HepG2 (cell line): ENCODE data around the gene ATRAID. TPM values are rescaled to one million over a fixed set of nuclear protein-coding genes. Genes with fewer than 3 reads are reported as not detected.
A peak's percentile ranks its signal among the peaks of the same experiment; 100 is the strongest.

ENCODE experiments used
- ATRX ChIP-seq: sonication (generic); formaldehyde crosslinking; IDR thresholded peaks from 2 replicates; pipeline ENCODE4 v1.4.0; 2020; ENCODE audit warnings: missing genetic modification reagents, borderline replicate concordance
- CEBPB ChIP-seq: IDR thresholded peaks from 2 replicates; pipeline ENCODE4 v1.6.1; 2011; ENCODE audit warnings: low read depth, low read length, improper control_type of control experiment, borderline replicate concordance
- CHD4 ChIP-seq: fragments of 200-600 bp; sonication (generic); IDR thresholded peaks from 2 replicates; pipeline ENCODE4 v1.7.0; 2017; ENCODE audit warnings: mild to moderate bottlenecking, low read length, borderline replicate concordance
- DPF2 ChIP-seq: sonication (generic); formaldehyde crosslinking; IDR thresholded peaks from 2 replicates; pipeline ENCODE4 v1.4.0; 2020; ENCODE audit warnings: mild to moderate bottlenecking, low read depth, missing genetic modification reagents, borderline replicate concordance
- ETV6 ChIP-seq: sonication (generic); formaldehyde crosslinking; conservative IDR thresholded peaks from 2 replicates; pipeline ENCODE4 v1.4.0; 2020; ENCODE audit warnings: missing genetic modification reagents
- FOXP1 ChIP-seq, 2 experiments: fragments of 450-650 bp in 1 of 2; IDR thresholded peaks; 2 replicates each; pipeline ENCODE4 v1.6.1; 2017 to 2018; ENCODE audit warnings: antibody characterized with exemption in 1 of 2
- GATAD1 ChIP-seq: IDR thresholded peaks from 2 replicates; pipeline ENCODE4 v1.6.1; 2016; ENCODE audit warnings: missing genetic modification reagents, missing compliant biosample characterization
- HNRNPK ChIP-seq: fragments of 200-400 bp; formaldehyde crosslinking; IDR thresholded peaks from 2 replicates; pipeline ENCODE4 v1.6.1; 2018; ENCODE audit warnings: low read length, low read depth, moderate library complexity, mild to moderate bottlenecking; ENCODE audit not compliant: poor library complexity, severe bottlenecking
- KAT7 ChIP-seq: IDR thresholded peaks from 2 replicates; pipeline ENCODE4 v1.6.1; 2018; ENCODE audit warnings: borderline replicate concordance, missing compliant biosample characterization
- RFX5 ChIP-seq: IDR thresholded peaks from 2 replicates; pipeline ENCODE4 v1.6.1; 2011; ENCODE audit warnings: low read depth, low read length, improper control_type of control experiment
- ZBTB42 ChIP-seq: sonication (generic); formaldehyde crosslinking; IDR thresholded peaks from 2 replicates; pipeline ENCODE4 v1.5.0; 2020; ENCODE audit warnings: mild to moderate bottlenecking, missing genetic modification reagents
- ZNF160 ChIP-seq: sonication (generic); formaldehyde crosslinking; IDR thresholded peaks from 2 replicates; pipeline ENCODE4 v1.8.0; 2022; ENCODE audit warnings: mild to moderate bottlenecking, inconsistent platforms, missing genetic modification reagents
- ZNF224 ChIP-seq: sonication (generic); formaldehyde crosslinking; IDR thresholded peaks from 2 replicates; pipeline ENCODE4 v1.5.0; 2020; ENCODE audit warnings: mild to moderate bottlenecking, missing genetic modification reagents
- ZNF34 ChIP-seq: sonication (generic); formaldehyde crosslinking; IDR thresholded peaks from 2 replicates; pipeline ENCODE4 v1.4.0; 2020; ENCODE audit warnings: mild to moderate bottlenecking, missing genetic modification reagents, borderline replicate concordance
- ZNF841 ChIP-seq: sonication (generic); formaldehyde crosslinking; IDR thresholded peaks from 2 replicates; pipeline ENCODE4 v1.8.1; 2023; ENCODE audit warnings: missing genetic modification reagents, borderline replicate concordance
- polyA plus RNA-seq, 8 experiments: library from polyadenylated mRNA; depleted of rRNA in 3 of 8; stranded (reverse) in 7 of 8; unstranded in 1 of 8; fragments of >200 nt; fragmentation: Illumina TruSeq in 4 of 8; extraction: Trizol in 4 of 8; gene quantifications; 2 replicates each; pipeline versions ENCODE4 v1.2.1 to v1.2.3, GENCODE V29; 2011 to 2016; ENCODE audit warnings: low read depth in 4 of 8, missing spikeins in 1 of 8, mixed read lengths in 1 of 8; ENCODE audit not compliant: insufficient read depth in 1 of 8
- total RNA-seq, 5 experiments: library from RNA; depleted of rRNA; stranded (reverse); fragments of >200 nt; fragmentation: Illumina TruSeq; extraction: Trizol; gene quantifications; 2 replicates each; pipeline ENCODE4 v1.2.3, GENCODE V29; 2016; ENCODE audit warnings: low read depth in 1 of 5
- TF ChIP-seq, protein P1 (sequence below): sonication (generic); formaldehyde crosslinking; IDR thresholded peaks from 2 replicates; pipeline ENCODE4 v1.5.1; 2020; ENCODE audit warnings: missing genetic modification reagents, mild to moderate bottlenecking, borderline replicate concordance
- TF ChIP-seq, protein P2 (sequence below): sonication (generic); formaldehyde crosslinking; conservative IDR thresholded peaks from 2 replicates; pipeline ENCODE4 v1.8.0; 2022; ENCODE audit warnings: mild to moderate bottlenecking, moderate library complexity, missing genetic modification reagents
- TF ChIP-seq, protein P3 (sequence below): sonication (generic); formaldehyde crosslinking; IDR thresholded peaks from 2 replicates; pipeline ENCODE4 v1.5.1; 2020; ENCODE audit warnings: missing genetic modification reagents, mild to moderate bottlenecking, borderline replicate concordance
- TF ChIP-seq, protein P4 (sequence below): sonication (generic); formaldehyde crosslinking; IDR thresholded peaks from 2 replicates; pipeline ENCODE4 v1.8.1; 2022; ENCODE audit warnings: low read depth, mild to moderate bottlenecking, missing genetic modification reagents
- TF ChIP-seq, protein P5 (sequence below): sonication (generic); formaldehyde crosslinking; IDR thresholded peaks from 2 replicates; pipeline ENCODE4 v1.4.0; 2020; ENCODE audit warnings: mild to moderate bottlenecking, missing genetic modification reagents

The ATRAID gene
- total and polyA plus RNA-seq, 2 of the 13 experiments (the other 11 are each of a cell fraction or from before 2014, with no cell fraction given), result 207 to 382 TPM

DNA sequence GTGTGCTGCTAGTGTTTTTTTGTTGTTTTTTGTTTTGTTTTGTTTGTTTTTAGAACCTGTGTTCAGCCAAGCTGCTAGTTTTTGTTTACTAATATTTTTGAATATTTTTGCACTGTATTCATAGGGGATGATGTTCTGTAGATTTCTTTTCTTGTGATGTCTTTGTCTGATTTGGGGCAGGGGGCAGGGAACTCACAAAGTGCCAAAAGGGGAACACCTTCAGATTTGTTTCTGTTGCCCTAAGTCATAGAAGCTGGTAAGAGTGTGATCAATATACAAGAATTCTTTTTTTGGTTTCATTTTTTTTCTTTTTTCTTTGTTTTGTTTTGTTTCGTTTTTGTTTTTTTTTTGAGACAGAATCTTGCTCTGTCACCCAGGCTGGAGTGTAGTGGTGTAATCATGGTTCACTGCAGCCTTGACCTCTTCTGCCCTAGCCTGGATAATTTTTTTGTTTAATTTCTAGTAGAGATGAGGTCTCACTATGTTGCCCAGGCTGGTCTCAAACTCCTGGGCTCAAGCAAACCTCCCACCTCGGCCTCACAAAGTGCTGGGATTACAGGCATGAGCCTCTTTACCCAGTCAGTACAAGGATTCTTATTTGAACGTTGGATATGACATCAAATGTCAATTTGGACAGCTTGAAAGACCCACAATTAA is 32.4 kb upstream of the ATRAID start (continued):
- TF ChIP-seq, protein P1, sequence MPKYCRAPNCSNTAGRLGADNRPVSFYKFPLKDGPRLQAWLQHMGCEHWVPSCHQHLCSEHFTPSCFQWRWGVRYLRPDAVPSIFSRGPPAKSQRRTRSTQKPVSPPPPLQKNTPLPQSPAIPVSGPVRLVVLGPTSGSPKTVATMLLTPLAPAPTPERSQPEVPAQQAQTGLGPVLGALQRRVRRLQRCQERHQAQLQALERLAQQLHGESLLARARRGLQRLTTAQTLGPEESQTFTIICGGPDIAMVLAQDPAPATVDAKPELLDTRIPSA (CRISPR knock-in tag), result no peak
- TF ChIP-seq, protein P2, sequence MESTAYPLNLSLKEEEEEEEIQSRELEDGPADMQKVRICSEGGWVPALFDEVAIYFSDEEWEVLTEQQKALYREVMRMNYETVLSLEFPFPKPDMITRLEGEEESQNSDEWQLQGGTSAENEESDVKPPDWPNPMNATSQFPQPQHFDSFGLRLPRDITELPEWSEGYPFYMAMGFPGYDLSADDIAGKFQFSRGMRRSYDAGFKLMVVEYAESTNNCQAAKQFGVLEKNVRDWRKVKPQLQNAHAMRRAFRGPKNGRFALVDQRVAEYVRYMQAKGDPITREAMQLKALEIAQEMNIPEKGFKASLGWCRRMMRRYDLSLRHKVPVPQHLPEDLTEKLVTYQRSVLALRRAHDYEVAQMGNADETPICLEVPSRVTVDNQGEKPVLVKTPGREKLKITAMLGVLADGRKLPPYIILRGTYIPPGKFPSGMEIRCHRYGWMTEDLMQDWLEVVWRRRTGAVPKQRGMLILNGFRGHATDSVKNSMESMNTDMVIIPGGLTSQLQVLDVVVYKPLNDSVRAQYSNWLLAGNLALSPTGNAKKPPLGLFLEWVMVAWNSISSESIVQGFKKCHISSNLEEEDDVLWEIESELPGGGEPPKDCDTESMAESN (CRISPR knock-in tag), result no peak
- no peak for TF ChIP-seq ZNF160 (CRISPR knock-in tag)
- TF ChIP-seq ATRX, result no peak
- TF ChIP-seq, protein P3, sequence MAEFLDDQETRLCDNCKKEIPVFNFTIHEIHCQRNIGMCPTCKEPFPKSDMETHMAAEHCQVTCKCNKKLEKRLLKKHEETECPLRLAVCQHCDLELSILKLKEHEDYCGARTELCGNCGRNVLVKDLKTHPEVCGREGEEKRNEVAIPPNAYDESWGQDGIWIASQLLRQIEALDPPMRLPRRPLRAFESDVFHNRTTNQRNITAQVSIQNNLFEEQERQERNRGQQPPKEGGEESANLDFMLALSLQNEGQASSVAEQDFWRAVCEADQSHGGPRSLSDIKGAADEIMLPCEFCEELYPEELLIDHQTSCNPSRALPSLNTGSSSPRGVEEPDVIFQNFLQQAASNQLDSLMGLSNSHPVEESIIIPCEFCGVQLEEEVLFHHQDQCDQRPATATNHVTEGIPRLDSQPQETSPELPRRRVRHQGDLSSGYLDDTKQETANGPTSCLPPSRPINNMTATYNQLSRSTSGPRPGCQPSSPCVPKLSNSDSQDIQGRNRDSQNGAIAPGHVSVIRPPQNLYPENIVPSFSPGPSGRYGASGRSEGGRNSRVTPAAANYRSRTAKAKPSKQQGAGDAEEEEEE, result no peak
- TF ChIP-seq KAT7 (CRISPR knock-in tag), result no peak
- no peak for TF ChIP-seq HNRNPK
- TF ChIP-seq ZNF34 (CRISPR knock-in tag), result no peak
- TF ChIP-seq, protein P4, sequence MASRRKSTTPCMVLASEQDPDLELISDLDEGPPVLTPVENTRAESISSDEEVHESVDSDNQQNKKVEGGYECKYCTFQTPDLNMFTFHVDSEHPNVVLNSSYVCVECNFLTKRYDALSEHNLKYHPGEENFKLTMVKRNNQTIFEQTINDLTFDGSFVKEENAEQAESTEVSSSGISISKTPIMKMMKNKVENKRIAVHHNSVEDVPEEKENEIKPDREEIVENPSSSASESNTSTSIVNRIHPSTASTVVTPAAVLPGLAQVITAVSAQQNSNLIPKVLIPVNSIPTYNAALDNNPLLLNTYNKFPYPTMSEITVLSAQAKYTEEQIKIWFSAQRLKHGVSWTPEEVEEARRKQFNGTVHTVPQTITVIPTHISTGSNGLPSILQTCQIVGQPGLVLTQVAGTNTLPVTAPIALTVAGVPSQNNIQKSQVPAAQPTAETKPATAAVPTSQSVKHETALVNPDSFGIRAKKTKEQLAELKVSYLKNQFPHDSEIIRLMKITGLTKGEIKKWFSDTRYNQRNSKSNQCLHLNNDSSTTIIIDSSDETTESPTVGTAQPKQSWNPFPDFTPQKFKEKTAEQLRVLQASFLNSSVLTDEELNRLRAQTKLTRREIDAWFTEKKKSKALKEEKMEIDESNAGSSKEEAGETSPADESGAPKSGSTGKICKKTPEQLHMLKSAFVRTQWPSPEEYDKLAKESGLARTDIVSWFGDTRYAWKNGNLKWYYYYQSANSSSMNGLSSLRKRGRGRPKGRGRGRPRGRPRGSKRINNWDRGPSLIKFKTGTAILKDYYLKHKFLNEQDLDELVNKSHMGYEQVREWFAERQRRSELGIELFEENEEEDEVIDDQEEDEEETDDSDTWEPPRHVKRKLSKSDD (CRISPR knock-in tag), result no peak
- TF ChIP-seq ZNF841 (CRISPR knock-in tag), result no peak
- TF ChIP-seq FOXP1 (IDR thresholded peaks at IDR 0.05), result no peak
- peak; percentile 57; the same call in 1 of the 2 replicates for TF ChIP-seq FOXP1 (CRISPR knock-in tag; IDR thresholded peaks at IDR 0.05)
- TF ChIP-seq DPF2 (CRISPR knock-in tag), result no peak
- TF ChIP-seq ZNF224 (CRISPR knock-in tag), result no peak
- TF ChIP-seq RFX5, result no peak
- TF ChIP-seq CHD4, result no peak
- no peak for TF ChIP-seq ETV6 (CRISPR knock-in tag)
- TF ChIP-seq, protein P5, sequence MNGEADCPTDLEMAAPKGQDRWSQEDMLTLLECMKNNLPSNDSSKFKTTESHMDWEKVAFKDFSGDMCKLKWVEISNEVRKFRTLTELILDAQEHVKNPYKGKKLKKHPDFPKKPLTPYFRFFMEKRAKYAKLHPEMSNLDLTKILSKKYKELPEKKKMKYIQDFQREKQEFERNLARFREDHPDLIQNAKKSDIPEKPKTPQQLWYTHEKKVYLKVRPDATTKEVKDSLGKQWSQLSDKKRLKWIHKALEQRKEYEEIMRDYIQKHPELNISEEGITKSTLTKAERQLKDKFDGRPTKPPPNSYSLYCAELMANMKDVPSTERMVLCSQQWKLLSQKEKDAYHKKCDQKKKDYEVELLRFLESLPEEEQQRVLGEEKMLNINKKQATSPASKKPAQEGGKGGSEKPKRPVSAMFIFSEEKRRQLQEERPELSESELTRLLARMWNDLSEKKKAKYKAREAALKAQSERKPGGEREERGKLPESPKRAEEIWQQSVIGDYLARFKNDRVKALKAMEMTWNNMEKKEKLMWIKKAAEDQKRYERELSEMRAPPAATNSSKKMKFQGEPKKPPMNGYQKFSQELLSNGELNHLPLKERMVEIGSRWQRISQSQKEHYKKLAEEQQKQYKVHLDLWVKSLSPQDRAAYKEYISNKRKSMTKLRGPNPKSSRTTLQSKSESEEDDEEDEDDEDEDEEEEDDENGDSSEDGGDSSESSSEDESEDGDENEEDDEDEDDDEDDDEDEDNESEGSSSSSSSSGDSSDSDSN (CRISPR knock-in tag), result no peak
- TF ChIP-seq ZBTB42 (CRISPR knock-in tag), result no peak
- TF ChIP-seq CEBPB, result no peak
- TF ChIP-seq GATAD1, result no peak
